Left lung (tissue), 10 donors: ENCODE data around the gene SPEM2. TPM values are rescaled to one million over a fixed set of nuclear protein-coding genes. Genes with fewer than 3 reads are reported as not detected.
"Not testable (repeated sequence)": the region's sequence is repeated elsewhere in the genome, so short reads cannot be mapped to it uniquely, and the experiment has no call there.

Experiments used
- ATAC-seq: fragments of 200-7000 bp; cut with Tn5 transposase; one replicate; pipeline ENCODE4 v1.9.1; 2020; ENCODE audit warnings: moderate library complexity
- DNase-seq, 4 donors: peaks; one replicate each; pipeline ENCODE4 v3.0.0-alpha.2; 2013 to 2020
- H3K27ac ChIP-seq, 2 donors: fragments of 200-600 bp; sonication (generic) in 1 of 2; one replicate each; pipeline versions ENCODE4 v1.5.0 to v1.8.0; 2020 to 2021
- H3K27me3 ChIP-seq, 2 donors: fragments of 200-600 bp; sonication (generic) in 1 of 2; one replicate each; pipeline versions ENCODE4 v1.5.0 to v1.8.0; 2020 to 2021
- H3K36me3 ChIP-seq, 2 donors: fragments of 200-600 bp; sonication (generic) in 1 of 2; one replicate each; pipeline versions ENCODE4 v1.5.0 to v1.8.0; 2020 to 2021
- H3K4me1 ChIP-seq, 2 donors: fragments of 200-600 bp; one replicate each; pipeline ENCODE4 v1.8.0; 2021
- H3K4me3 ChIP-seq, 2 donors: fragments of 200-600 bp; sonication (generic) in 1 of 2; one replicate each; pipeline versions ENCODE4 v1.5.0 to v1.8.0; 2020 to 2021; ENCODE audit warnings: mild to moderate bottlenecking in 1 of 2
- H3K9me3 ChIP-seq, 2 donors: fragments of 200-600 bp; sonication (generic) in 1 of 2; one replicate each; pipeline versions ENCODE4 v1.5.0 to v1.8.0; 2020 to 2021
- CTCF ChIP-seq, 2 donors: fragments of 200-600 bp; sonication (generic) in 1 of 2; IDR thresholded peaks; one replicate each; pipeline versions ENCODE4 v1.5.0 to v1.8.0; 2021; ENCODE audit warnings: antibody characterized with exemption in 2 of 2
- intact Hi-C, 2 donors: fragments of 100-400 bp; cut with DNase I; formaldehyde crosslinking; loops; one replicate each; pipeline versions ENCODE4 v1.11.2 to v1.14.2; 2022
- polyA plus RNA-seq, 6 donors: library from polyadenylated mRNA; unstranded; fragments of 120-200 nt; gene quantifications; one replicate each; pipeline ENCODE4 v1.2.1, GENCODE V29; 2013; ENCODE audit not compliant: insufficient read length in 6 of 6
- total RNA-seq, 2 donors: library from RNA; stranded (reverse); fragmentation: NEBNext Ultra II Directional; extraction: Animal tissue kit (Norgen Biotek cat#: 25700); gene quantifications; one replicate each; pipeline ENCODE4 v1.2.1, GENCODE V29; 2021
- donor health status: DM: no; HTN: yes; CAD: no.
- donor health status: DM: no; HTN: no; CAD: no.

SPEM2 gene
- total and polyA plus RNA-seq, 8 donors, result not detected

GRCh38 chr17:7466639-7467341 lies 41.4 kb downstream of the SPEM2 start:
- ATAC-seq (peak; percentile 36), DNase-seq (peak in 1 of 4 donors; percentile 73)
- Histone ChIP-seq H3K27ac (peak overlapping the region; percentile 65 to 78), H3K4me1 (peaks cover 8 to 36% of the 10 kb centered on the region in 2 donors), H3K4me3 (no peak overlapping the region), H3K9me3 (no peaks in the 10 kb centered on the region), H3K36me3 (peaks cover 4 to 38% of the 10 kb centered on the region in 2 donors), H3K27me3 (no peaks in the 10 kb centered on the region)
- intact Hi-C loops, result no loop called here
- TF ChIP-seq CTCF (IDR thresholded peaks at IDR 0.05), result no peak

GRCh38 chr17:7467498-7467897 lies 42.1 kb downstream of the SPEM2 start:
- Histone ChIP-seq H3K4me3 (no peak overlapping the region), H3K36me3 (peaks cover 4 to 31% of the 10 kb centered on the region in 2 donors), H3K4me1 (peaks cover 8 to 38% of the 10 kb centered on the region in 2 donors), H3K27ac (peak overlapping the region; percentile 65 to 78), H3K9me3 (no peaks in the 10 kb centered on the region), H3K27me3 (no peaks in the 10 kb centered on the region)
- ATAC-seq, result no peak
- no peak for TF ChIP-seq CTCF (IDR thresholded peaks at IDR 0.05)
- intact Hi-C loops, result no loop called here
- no peak for DNase-seq

GRCh38 chr17:7468290-7468689 lies 42.9 kb downstream of the SPEM2 start:
- H3K36me3 ChIP-seq, result peaks cover 4 to 23% of the 10 kb centered on the region in 2 donors
- H3K27me3 ChIP-seq, result no peaks in the 10 kb centered on the region
- no peak for ATAC-seq
- no peaks in the 10 kb centered on the region for H3K9me3 ChIP-seq
- no peak for DNase-seq
- H3K4me1 ChIP-seq, result peaks cover 8 to 38% of the 10 kb centered on the region in 2 donors
- TF ChIP-seq CTCF (IDR thresholded peaks at IDR 0.05), result no peak
- intact Hi-C loops, result no loop called here
- no peak overlapping the region for H3K4me3 ChIP-seq
- H3K27ac ChIP-seq, result no peak overlapping the region

- no peak overlapping the region for H3K4me3 ChIP-seq
- H3K36me3 ChIP-seq, result peaks cover 0 to 17% of the 10 kb centered on the region in 2 donors
- no peak overlapping the region for H3K27ac ChIP-seq
- H3K4me1 ChIP-seq, result peaks cover 8 to 38% of the 10 kb centered on the region in 2 donors
- ATAC-seq, result no peak
- H3K27me3 ChIP-seq, result no peaks in the 10 kb centered on the region
- intact Hi-C loops, result no loop called here
- no peak for TF ChIP-seq CTCF (IDR thresholded peaks at IDR 0.05)
- no peaks in the 10 kb centered on the region for H3K9me3 ChIP-seq
- no peak for DNase-seq
Measured at GRCh38 chr17:7468804-7469389, 43.5 kb downstream of the SPEM2 start.

- intact Hi-C loops, ATAC-seq, H3K27ac ChIP-seq, H3K27me3 ChIP-seq, DNase-seq, H3K9me3 ChIP-seq, H3K4me3 ChIP-seq: not testable (repeated sequence)
- H3K36me3 ChIP-seq, result peaks cover 0 to 13% of the 10 kb centered on the region in 2 donors
- peaks cover 8 to 47% of the 10 kb centered on the region in 2 donors for H3K4me1 ChIP-seq
Measured at GRCh38 chr17:7469843-7470242, 44.4 kb downstream of the SPEM2 start.

GRCh38 chr17:7470457-7470973 lies 45.1 kb downstream of the SPEM2 start:
- H3K9me3 ChIP-seq, H3K27me3 ChIP-seq, DNase-seq, H3K36me3 ChIP-seq, ATAC-seq, H3K27ac ChIP-seq, intact Hi-C loops, H3K4me3 ChIP-seq: not testable (repeated sequence)
- peaks cover 14 to 54% of the 10 kb centered on the region in 2 donors for H3K4me1 ChIP-seq
